Measurements from ENCODE around the gene RPL32.
A peak's percentile ranks its signal among the peaks of the same experiment; 100 is the strongest.
"Not testable (repeated sequence)": the region's sequence is repeated elsewhere in the genome, so short reads cannot be mapped to it uniquely, and the experiment has no call there.

The RPL32 gene

GRCh38 chr3:12787346-12787745, 54.0 kb downstream of the RPL32 start:
- peak; percentile 41 for TF ChIP-seq CTCF (IDR thresholded peaks at IDR 0.05; ENCODE audit: control insufficient read depth, extremely low read depth, insufficient read depth)
- DNase-seq (ENCODE audit: low read depth), result not testable (repeated sequence)

GRCh38 chr3:12785096-12785495, 56.3 kb downstream of the RPL32 start:
- no peak for DNase-seq (ENCODE audit: low read depth)
- TF ChIP-seq CTCF (IDR thresholded peaks at IDR 0.05; ENCODE audit: control insufficient read depth, extremely low read depth, insufficient read depth), result no peak
- H3K4me3 ChIP-seq (ENCODE audit: low read depth, low read length), result no peak overlapping the region

More at GRCh38 chr3:12787346-12787745, 54.0 kb downstream of the RPL32 start:
- not testable (repeated sequence) for H3K4me3 ChIP-seq (ENCODE audit: low read depth, low read length)
